Fibroblast of lung (primary cell): ENCODE results near the gene EFR3B.

Experiments used
- CTCF ChIP-seq, 2 donors: IDR thresholded peaks in 1 of 2; conservative IDR thresholded peaks in 1 of 2; 1 replicate in 1 of 2; 2 replicates in 1 of 2; pipeline ENCODE4 v1.5.1; 2011 to 2012; ENCODE audit warnings: low read length in 2 of 2, control low read depth in 1 of 2, inconsistent platforms in 1 of 2, low read depth in 1 of 2, mild to moderate bottlenecking in 1 of 2
- EZH2 ChIP-seq: IDR thresholded peaks from 2 replicates; pipeline ENCODE4 v1.5.1; 2012; ENCODE audit warnings: low read length, control low read depth, mild to moderate bottlenecking; ENCODE audit errors: missing control alignments

- TF ChIP-seq CTCF (conservative IDR thresholded peaks at IDR 0.05 in 1 of 2, IDR thresholded peaks at IDR 0.05 in 1 of 2; ENCODE audit: low read depth in 1 of 2, low read length in 2 of 2) (no peak), EZH2 (no peak)
Observed at GRCh38 chr2:25063876-25064660, 22.2 kb downstream of the EFR3B start.
